OCI-M2 (cell line): ENCODE results near the gene CTSH.
"Not testable (repeated sequence)": the region's sequence is repeated elsewhere in the genome, so short reads cannot be mapped to it uniquely, and the experiment has no call there.

Experiments
- DNase-seq: peaks from one replicate; lab custom pipeline; 2025; ENCODE audit not compliant: unreplicated experiment; lab: John Stamatoyannopoulos, UW

CTSH gene

DNA sequence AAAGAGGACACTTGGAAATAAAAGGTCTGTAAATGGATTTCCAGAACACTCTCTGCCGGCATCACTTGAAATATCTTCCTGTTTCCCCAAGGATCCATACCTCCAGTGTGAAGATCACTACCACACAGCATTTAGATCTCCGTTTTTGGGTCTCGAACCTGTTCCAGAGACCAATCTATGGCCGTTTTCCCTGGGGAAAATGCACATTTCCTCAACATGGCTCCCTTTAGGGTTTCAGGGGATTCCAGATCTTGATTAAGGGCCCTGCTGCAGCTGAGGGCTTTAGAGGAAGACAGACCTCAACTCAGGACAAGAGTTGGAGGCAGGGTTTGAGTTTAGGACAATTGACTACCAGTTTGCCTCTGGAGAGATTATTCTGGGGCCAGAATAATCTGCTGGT is 2.1 kb downstream of the CTSH start:
- DNase-seq: no peak

DNA sequence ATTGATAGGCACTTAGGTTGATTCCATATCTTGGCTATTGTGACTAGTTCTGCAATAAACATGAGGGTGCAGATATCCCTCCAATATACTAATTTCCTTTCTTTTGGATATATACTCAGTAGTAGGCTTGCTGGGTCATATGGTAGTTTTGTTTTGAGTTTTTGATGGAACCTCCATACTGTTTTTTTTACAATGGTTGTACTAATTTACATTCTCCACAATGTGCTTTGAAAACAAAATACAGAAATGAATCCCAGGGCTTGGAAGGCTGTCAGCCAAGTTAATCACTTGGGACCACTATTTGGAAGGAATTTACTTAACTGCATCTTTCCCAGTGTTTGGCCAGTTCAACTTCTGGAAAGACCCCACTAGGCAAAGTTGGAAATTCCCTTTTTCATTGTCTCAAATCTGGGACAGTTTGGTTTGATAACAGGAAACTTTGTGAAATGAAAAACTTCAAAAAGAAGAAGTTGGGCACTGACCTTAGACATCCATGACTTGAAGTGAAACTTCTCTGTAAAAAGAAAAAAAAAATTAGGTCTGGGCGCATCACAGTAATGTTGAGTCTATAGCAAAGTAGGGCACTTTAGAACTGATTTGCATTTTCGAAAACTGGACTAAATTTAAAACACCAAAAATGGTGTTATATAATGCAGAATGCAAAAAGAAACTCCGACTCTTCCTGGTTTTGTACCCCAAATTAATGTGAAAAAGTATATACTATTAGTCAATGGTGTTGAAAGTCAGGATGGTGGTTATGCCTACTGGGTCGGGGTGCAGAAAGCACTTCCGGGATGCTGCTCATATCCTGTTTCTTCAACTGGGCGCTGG is 6.0 kb downstream of the CTSH start:
- no peak for DNase-seq

DNA sequence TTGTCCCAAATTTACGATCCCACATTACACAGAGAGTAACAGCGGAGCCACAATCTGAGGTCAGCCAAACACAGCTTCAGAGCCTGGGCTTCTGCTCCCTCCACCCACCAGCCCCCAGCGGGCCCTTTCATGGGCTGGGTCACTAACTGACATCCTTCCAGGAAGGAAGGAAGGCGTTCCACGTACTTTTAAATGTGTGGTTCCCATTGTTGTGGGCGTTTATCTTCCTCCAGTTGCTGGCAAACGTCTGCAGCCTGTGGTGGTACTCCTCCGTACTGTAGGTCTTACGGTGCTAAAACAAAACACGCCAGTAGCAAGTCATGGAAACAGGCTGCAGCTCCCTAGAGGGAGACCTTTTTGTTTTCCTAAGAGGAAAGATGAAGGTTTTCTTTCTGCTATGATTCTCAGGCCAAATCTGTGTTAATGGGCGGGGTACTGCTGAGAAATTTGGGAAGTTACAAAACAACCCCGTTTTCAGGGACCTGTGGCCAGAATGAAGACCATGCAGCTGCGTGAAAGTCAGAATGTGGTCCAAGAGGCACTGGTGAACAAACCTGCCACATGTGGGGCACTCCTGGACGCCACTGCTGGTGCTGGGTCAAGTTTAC is 7.6 kb downstream of the CTSH start:
- no peak for DNase-seq

DNA sequence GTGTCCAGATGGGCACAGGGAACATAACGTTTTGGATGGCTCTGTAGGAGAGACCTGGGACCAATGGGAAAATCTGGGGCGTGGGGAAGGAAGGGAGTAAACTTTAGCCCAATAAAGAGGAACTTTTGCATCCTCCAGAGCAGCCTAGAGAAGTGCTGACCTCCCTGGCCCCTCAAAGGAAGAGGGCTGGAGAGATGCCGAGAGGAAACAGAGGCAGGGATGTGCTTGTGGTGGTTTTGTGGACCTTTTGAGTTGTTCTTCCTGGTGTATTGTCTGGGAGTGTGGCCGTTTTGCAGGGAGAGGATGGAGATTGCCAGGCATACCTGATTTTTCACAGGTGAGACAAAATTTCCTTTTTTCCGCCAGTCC is 10.2 kb downstream of the CTSH start:
- no peak for DNase-seq

DNA sequence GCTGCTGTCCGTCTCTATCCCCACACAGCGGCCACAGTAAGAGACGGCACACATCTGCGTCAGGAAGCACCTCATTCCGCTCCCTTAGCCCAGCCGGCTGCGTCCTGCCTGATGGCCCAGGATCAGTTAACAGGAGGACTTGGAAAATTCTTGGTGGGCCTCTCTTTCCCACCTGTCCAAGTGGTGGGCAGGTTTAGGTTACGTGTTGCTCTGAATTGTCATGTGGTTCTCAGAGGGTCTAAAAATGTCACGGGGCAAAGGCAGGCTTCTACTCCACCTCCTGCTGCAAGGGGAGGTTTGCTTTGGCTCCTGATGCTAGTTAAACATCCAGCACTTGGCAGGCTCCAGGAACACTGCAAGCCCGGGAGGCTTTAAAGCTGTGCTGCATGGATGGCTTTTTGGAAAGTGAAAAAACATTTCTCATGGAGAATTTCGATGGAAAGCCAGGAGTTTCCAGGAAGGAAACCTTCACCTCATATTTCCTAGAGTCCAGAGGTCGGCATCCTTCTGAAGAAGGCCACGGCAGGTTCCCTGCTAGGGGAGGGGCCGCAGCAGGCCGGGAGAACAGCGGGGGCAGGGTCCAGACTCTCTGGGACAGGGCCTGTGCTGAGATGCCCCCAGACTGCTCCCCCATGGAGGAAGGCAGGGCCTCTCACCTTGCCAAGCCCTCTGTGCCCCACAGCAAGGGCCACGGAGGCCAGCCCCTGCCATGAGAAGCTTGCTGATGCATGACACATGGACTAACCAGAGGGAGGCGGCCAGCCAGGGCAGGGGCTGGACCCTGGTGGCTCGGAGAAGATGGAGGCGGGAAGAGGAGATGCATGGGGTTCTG is 10.8 kb downstream of the CTSH start:
- DNase-seq: no peak

DNA sequence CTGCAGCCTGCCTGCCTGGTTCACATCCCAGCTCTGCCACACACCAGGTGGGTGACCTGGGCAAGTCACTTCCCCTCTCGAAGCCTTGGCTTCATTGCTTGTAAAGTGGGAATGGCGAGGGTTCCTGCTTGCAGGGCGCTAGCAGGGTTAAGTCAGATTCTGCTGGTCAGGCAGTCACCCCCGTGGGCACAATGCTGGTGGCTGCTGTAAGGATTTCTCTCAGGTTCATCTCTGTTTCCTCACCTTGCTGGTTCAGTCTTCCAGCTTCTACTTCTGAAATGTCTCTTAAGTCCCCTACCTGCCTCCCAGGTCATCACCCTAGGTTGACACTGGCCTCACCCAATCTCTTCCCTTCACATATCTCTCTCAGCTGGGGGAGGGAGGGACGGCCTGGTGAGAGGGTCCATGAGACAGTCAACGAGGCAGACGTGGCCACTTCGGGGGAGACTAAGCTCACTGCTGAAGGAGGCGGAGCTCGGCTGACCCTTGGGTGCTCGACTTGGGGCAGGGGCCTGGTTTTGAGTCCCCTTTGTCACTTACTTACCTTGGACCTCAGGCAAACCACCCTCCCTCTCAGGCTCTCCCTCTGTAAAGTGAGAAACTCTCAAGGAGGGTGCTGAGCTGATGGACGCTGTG is 11.5 kb downstream of the CTSH start:
- DNase-seq: no peak

DNA sequence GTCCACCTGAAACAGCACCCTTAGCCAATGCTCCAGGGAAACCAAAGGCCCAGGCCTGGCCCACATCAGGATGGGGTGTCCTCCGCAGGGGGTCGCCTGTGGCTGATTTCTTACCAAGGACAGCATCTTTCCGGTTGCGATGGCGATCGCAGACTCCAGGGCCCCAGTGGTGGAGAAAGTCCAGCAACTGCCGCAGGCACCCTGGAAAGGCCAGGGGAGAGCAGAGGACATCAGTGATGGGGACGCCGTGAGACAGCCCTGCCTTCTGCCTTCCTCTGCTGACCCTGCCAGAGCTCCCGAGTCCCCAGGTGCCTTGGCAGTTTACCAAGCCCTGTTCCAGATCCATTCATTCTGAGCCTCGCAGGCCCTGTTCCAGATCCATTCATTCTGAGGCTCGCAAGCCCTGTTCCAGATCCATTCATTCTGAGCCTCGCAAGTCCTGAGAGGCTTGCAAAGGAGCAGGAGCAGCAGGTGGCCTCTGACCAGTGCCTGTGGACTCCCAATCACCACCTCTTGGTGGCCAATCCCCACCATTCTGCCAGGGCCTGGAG is 12.5 kb downstream of the CTSH start:
- DNase-seq: no peak

DNA sequence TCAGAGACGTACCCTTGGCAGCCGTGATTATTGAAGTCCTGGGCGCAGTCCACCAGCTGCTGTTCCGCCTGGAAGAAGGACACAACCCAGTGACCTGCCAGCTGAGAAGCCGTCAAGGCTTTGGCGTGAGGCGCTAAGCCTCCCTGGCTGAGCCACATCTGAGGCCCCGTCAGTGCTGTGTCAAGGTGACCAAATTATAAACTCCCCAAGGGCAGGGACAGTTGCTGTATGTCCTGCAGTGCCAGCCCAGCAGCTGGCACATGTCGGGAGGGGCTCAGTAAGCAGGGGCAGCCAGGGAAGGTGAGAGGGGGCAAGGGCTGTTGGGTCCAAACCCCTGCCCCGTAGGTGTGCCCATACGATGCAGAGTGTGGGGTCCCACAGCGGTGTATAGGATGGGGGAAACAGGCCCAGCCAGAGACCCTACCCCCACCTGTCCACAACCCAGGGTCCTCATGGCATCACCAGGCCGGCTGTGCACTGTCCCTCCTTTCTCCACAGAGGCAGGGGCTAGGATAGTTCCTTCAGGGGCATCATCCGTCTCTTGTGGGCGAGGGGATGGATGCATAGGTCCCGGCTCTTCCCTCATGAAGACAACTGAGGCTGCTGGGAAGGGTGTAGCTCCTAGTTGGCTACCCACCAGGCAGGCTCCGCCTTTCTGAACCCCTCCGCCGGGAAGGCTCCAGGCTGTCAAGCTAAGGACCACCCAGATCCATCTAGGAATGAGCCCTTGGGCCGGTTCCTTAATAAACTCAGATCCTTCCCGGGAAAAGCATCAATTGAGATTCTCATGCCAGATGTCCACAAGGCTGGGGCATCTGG is 13.2 kb downstream of the CTSH start:
- no peak for DNase-seq

DNA sequence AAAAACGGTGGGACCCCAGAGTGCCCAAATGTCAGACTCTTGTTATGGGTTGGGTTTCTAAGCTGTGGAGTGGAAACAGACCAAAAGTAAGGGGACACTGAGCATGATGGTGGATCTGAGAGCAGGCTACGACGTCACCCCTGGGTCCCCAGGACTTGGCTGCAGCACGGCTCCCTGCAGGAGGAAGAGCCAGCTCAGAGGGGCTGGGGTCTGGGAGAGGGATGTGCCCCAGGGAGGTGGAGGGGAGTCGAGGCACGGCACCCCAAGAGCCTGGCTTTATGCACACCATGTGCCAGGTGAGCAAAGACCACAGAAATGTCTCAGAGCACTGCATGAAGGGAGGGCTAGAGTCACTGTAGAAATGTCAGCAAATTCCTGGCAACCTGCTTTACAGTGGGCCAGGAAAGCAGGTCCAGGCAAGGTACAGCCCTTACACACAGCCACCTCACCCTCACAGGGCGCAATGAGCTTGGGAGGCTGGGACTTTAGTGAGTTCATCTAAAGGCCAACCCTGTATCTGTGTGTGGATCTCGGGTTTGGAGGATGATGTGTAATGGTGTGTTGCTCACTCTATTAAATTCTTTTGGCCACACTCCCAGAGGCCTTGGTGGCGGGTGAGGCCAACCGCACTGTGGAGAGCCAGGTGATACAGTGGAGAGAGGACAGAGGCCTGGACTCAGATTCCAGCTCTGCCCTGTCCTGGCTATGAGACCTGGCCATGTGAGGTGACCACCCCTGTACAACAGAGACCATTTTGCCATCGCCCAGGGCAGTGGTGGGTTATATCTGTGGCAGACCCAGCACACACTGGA is 14.1 kb downstream of the CTSH start:
- no peak for DNase-seq

DNA sequence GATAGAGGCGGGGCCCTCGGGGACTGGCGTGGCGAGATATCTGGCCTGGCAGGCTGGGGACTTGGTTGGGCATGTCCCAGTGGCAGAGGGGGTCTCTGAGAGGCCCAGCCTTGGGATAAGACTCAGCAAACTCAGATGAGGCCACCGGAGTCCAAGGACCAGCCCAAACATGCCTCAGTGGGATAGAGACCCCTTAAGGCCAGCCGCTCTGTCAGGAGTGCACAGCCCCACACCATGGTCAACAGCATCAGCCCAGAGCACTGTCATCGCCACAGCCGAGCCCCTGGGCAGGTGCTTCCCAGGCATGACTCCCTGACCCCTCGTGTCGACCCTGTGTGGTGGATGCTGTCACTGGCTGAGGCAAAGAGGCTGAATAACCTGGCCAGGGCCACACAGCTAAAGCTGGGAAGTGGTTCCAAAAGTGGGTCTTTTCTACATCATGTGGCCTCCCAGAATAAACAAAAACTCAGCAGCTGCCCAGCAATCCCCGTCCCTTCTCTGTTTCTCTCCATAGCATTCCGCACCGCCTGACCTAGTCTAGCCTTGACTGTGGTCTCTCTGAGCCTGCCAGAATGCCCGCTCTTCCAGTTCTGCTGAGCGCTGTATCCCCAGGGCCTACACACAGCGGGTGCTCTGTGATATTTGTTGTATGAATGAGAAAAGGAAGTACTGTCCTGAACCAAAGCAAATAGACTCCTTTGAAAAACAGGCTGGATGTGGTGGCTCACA is 15.1 kb downstream of the CTSH start:
- DNase-seq: no peak

DNA sequence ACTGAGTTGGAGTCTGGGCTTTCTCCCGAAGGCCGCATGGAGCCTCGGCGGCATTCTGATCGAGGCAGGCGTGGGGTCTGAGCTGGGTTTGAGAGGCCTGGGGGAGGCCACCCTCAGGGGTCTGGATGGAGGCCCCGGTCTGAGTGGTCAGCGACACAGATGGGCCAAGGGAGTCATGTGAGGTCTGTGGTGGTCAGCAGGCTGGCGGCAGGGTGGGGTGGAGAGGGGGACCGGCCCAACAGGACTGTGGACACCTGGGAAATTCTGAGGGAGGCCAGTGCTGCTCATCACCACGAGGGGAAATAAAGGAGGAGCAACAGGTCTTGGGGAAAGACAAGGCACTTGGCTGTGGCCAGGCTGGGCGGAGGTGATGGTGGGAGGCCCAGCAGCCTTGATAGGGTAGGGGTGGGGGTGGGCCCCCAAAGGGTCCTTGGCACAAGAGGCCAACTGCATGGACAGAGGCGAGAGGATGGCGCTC is 16.2 kb downstream of the CTSH start:
- no peak for DNase-seq

DNA sequence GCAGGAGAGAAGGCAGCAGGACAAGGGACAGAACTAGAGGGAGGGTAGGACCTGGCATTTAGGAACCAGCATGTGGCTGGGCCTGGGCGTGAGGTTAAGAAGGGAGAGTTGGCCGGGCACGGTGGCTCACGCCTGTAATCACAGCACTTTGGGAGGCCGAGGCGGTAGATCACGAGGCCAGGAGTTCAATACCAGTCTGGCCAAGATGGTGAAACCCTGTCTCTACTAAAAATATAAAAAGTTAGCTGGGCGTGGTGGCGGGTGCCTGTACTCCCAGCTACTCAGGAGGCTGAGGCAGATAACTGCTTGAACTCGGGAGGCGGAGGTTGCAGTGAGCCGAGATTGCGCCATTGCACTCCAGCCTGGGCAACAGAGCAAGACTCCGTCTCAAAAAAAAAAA is 16.7 kb downstream of the CTSH start:
- DNase-seq: not testable (repeated sequence)

DNA sequence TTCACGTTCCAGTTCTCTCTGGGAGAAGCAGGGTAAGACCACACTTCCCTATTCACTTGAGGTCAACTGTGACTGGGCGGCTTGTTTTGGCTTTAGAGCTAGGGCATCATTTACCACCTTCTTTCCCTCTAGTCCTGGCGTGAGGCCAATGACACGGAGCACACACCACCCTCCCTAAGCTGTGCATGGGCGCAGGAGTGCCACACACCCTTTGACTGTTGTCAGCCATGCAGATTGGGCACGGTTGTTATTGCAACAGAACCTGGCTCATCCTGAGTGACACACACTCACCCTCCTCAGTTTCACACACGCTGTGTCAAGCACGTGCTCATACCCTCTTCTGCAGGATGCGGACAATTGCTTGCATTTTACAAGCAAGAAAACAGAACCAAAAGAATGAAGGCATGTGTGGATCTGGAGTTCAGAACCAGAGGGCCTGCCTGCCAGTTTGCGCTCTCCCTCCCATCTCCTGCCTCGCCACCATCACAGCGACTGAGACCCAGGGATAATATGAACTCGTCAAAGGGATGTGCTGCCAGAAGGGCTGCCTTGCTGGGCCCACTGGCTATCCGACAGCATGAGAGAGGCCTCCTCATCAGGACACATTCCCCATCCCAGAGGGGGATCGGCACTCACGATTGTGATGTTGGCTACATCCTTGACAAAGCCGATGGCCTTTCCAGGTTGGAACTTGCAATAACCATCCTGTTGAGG is 17.6 kb downstream of the CTSH start:
- no peak for DNase-seq

DNA sequence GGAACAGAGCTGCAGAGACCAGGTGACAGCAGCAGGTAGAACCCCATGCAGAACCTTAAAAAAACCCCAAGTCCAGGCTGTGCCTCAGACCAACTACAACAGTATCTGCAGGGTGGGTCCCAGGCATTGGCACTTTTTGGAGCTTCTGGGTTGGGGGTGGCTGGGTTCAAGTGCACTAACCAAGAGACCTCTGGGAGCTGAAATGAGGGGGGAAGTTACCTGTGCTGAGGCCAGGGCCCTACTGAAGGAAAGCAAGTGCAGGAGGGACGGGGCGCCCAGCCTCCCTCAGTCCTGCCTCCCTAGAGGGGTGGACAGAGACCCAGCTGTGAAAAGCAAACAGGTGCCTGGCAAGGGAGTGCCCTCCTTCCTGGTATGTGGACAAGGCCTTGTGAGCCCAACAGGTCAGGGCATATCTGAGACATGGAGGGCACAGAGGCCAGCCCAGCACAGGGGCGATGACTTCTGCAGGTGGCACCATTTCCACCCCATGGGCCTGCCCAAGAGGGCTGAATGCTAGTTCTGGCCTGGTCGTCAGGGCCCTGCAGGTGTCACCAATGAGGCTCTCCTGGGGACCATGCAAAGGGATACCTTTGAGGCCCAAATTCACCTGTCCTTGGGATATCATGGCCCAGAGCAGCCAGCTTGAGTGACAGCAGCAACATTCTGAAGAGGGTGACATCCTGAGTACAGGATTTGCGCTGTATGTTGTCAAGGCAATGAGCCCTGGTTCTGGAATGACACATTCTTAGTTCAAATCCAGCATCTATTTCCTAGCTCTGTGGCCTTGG is 18.7 kb downstream of the CTSH start:
- DNase-seq: no peak

DNA sequence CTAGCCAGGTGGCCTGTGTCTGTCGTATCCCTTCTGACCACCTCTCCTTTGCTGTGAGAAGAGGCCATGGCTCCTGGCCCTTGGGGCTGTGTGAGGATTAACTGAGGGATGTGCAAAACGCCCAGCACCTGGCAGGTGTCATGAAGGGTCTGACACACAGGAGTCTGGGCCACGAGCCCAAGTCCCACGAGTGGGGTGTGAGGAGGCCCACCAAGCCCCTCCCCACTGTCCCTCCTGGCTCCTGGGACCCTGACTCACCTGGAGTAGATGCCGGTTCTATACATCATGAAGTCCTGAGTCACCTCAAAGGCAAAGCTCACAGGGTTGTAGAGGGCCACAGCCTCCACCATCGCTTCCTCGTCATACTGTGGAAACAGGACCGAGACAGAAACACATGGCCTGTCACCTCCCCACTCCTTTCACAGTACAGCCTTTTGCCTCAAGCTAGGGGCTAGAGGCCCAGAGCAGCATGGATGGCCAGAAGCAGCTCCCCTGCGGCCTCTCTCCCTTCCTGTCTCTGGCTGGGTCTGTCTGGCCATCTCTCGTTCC is 19.7 kb downstream of the CTSH start:
- DNase-seq: no peak

DNA sequence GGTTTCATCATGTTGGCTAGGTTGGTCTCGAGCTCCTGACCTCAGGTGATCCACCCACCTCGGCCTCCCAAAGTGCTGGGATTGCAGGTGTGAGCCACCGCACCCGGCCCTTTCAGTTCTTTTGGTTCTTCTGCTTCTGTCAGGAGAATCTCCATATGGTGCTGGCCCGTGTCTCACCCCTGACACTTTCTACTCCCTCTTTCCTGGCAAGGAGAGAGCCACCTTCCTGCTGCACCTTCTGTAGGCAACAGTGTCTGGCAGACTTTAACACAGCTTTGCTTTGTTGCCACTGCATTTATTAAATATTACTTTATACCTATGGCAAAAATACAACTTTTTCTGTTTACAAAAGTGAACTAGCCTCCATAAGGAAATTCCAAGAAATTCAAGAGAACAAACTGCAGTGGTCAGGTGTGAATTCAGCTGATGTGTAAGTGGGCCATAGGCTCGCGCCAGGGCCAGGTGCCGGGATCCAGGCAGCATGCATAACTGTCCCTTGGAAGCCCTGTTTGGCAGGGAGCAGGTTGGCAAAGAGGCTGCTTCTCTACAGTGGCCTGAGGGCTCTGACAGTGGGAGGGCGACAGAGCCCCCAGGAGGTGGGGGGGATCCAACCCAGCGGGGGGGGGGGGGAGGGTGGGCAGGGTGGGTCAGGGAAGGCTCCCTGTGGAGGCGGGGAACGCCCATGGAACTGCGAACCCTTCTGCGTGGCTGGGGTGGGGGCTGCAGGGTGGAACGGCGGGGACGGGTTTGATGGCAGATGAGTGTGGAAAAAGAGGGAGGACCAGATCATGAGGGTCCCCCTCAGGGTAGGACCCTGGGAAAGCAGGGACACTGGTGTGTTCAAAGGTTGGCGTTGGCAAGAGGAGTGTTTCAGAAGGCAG is 21.1 kb downstream of the CTSH start:
- DNase-seq: no peak
